HG03159 (cell line): ENCODE data around the gene FLNA.

Experiments
- ATAC-seq: cut with Tn5 transposase; IDR thresholded peaks from one replicate; pipeline ENCODE4 v1.9.1; 2021; ENCODE audit warnings: mild to moderate bottlenecking, moderate library complexity; ENCODE audit not compliant: unreplicated experiment

The FLNA gene

DNA sequence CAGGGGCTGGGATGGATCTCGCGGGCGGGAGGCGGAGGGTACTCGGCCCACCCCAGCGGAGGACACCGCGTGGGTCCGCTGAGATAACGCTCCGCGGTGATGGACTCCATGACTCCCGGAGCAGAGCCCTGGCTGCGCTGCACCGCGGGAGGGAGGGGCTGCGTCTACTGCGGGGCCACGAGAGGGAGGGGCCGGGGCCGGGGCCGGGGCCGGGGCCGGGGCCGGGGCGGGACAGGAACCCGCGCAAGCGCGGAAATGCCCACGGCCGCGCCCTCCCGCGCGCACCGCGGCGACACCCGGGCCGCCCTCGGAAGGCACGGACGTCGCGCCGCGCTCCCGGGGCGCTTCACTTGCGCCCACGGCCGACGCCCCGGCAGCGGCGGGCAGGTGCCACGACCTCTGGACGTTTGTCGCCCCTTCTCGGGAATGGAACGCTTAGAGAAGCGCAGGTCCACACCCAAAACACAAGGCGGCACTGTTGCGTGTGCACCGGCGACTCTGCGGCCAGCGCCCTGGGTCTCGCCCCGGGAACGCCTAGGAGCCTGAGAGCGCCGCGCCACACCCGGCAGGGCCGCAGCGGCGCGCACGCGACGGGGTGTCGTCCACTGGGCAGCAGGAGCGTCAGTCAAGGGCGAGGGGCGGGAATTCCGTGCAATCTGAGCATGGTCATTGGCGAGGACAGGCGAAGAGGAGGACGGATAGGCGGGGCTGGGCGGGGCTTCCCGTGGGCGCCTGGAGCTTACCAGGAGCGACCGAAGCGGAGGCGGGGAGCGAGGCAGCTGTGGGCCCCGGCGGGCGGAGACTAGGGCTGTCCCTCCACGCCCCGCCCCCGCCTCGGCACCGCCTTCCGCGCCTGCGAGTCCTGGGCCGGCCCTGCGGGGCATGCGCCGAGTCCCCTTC is 32.8 kb downstream of the FLNA start:
- peak; percentile 69 for ATAC-seq

DNA sequence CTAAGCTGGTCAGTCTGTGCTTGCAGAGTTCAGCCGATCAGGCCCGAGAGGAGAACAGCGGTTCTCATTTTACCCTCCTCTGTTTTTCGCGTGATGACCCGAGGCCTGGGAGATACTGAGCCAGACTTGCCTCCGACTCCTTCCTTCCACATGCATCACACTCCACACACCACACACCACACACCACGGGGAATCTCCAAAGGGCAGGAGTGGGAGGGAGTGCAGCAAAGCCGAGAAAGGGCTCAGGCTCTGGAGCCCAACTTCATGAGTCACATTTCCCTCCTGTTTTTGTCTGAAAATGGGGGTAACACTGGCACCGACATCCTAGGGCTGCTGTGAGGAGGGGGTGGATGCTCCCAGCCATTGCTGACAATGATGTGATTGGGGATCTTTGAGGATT is 39.9 kb downstream of the FLNA start:
- ATAC-seq = no peak

DNA sequence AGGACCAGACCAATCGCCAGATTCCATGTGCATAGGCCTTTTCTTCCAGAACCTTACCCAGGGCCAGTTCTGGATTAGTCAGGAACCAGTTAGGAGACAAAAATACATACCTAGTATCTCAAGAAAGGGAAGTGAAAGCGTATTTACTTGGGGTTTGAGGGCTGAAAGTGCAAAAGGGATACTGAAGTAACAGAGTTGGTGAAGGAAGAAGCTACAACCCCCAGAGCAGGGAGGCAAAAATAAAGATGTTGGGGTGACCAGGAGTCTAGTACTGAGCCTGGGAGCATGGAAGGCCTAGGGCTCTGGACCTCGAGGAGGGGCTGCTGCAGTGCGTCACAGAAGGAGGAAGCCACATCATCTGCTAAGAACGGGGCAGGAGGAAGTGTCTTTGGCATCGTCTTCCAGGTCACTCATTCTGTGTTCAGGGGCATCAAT is 40.6 kb downstream of the FLNA start:
- ATAC-seq = peak; percentile 67

GRCh38 chrX:154333116-154333515 is 41.3 kb downstream of the FLNA start:
- ATAC-seq = no peak

DNA sequence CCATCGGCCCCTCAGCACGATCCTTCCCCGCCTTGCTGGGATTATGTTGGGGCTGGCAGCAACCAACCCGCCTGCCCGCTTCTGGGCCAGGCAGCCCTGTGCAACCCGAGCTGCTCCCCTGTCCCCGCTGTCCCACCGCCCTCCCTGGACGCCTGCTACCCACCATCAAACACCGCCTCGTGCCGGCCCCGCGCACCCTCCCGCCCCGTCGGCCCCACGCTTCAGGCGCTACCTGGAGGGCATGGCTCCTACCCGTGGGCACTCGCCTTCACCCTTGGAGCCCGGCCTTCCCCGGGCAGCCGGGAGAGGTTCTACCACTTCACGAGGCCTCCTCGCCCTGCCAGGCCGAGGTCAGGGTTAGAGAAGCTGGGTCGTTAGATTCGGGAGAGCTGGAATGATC is 41.9 kb downstream of the FLNA start:
- no peak for ATAC-seq

- ATAC-seq = no peak
Observed at GRCh38 chrX:154329294-154329693, 45.1 kb downstream of the FLNA start.

- no peak for ATAC-seq
Observed at GRCh38 chrX:154328646-154329045, 45.8 kb downstream of the FLNA start.

DNA sequence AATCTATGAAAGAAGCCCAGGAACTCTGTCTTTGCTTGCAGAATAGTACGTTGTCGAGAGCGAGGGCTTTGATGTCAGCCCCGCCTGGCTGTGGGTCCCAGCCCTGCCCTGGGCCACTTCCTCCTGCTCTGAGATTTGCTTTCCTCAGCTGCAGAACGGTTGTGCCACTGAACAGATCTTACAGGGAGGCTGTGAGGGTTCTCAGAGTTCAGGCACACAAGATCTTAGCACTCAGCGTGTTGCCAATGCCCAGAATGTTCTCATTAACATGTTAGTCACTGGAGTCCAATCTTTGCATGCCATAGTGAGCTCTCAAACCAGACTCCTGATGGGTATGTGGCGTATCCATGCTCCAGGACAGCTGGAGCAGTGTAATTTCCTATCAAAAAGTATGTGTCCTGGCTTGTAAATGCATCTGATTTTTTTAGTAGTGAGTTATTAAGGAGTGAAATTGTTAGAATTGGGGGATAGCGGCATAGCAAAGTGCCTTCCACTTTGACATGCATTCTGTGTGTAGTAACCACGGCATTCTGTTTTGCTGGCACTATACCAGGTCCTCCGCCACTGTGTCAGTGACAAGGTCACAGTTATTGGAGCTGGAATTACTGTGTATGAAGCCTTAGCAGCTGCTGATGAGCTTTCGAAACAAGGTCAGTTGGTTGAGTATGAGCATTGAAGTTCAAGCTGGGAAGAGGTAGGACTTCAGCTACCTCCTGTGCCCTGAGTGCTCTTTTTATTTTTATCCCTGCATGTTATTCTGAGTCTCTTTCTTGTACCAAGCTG is 47.2 kb downstream of the FLNA start:
- ATAC-seq = no peak

- no peak for ATAC-seq
Observed at GRCh38 chrX:154325541-154325940, 48.9 kb downstream of the FLNA start.

DNA sequence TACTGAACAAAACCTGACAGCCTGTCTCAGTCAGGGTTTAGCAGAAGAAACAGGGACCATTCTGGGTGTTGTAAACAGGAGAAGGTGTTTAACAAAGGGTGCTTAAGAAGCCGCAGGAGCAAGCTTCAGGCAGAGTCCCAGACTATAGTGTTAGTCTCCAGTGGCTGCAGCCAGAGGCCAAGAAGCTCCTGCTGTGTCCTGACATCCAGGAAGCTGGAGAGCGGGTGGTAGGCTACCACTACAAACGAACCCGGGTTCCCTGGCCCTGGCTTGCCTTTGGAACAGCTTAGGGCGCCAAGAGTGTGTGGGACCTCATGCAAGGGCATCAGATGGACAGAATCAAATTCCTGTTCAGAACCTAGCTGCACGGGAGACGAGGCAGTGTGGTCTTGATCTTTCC is 50.9 kb downstream of the FLNA start:
- no peak for ATAC-seq

DNA sequence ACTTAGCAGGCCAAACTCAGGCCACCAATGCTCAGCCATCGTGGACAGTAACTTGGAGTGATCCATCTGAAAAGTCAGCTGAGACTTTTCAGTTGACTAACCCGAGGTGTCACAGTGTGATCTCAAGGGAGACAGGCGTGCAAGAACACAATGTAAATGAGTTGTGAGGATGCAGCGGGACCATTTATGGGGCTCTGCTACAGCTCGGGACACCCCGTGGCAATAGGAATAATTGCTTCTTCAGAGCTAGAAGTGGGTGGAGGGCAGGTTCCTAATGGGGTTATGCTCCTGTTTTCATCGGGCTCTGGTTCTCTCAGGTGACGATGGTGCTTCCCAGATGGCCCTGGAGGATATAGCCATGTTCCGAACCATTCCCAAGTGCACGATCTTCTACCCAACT is 51.5 kb downstream of the FLNA start:
- no peak for ATAC-seq

DNA sequence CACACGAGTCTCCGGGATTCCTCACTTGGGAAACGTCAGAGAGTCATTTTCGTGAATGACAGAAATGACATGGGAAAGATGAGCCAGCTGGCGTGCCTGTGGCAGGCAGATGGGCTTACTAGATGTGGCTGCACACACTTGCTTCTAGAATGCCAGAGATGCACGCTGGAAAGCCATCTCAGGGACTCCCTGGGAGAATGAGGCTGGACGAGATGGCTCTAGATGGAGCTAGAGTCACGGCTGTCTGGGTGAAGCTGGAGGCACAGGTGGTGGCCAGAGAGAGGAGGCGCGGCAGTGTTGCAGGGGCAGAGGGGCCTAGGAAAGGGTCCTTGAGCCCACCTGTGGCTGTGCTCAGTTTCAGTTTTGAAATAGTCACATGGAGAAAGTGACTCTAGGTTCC is 52.8 kb downstream of the FLNA start:
- no peak for ATAC-seq

DNA sequence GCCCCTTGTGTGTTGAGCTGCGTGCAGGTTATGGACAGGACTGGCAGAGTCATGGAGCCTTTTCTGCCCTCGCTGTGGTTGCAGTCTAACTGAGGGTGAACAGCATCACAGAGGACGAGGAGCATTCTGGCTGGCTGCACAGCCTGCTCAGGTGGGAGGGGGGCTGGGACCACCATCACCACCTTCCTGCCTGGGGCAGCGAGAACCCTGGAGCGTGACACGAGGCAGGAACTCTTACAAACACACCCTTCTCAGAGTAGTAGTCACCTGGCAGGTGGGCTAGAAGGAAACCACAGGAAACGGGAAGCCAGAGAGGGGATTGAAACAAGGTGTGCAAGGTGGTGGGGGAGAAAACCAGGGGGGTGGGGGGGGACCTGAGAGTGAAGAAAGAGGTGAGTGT is 53.3 kb downstream of the FLNA start:
- no peak for ATAC-seq

- no peak for ATAC-seq
Observed at GRCh38 chrX:154320406-154320805, 54.0 kb downstream of the FLNA start.

DNA sequence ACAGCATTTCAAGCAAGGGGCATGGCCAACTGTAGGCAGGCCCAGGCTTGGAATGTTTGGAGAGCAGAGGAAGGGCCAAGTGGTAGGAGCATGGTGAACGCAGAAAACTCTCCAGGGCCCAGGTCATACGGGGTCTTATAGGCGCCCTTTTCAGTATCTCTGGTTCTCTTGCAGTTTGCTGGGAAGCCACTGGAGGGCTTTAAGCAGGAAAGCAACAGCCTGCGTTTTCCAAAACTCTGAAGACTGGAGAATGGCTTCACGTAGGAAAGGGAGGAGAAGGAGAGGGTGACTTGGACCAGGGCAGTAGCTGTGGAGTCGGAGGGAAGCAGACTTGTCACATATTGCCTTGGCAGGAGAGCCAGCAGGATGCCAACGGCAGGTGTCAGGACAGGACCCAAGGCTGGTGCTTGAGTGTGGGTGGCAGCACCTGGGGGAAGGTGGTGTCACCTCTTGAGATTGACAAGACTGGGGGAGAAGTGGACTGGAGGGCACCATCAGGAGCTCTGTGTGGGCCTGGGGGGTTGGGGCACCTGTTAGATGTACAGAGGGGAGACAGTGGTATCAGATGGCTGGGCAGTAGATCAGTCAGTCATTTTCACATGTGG is 56.9 kb downstream of the FLNA start:
- no peak for ATAC-seq

DNA sequence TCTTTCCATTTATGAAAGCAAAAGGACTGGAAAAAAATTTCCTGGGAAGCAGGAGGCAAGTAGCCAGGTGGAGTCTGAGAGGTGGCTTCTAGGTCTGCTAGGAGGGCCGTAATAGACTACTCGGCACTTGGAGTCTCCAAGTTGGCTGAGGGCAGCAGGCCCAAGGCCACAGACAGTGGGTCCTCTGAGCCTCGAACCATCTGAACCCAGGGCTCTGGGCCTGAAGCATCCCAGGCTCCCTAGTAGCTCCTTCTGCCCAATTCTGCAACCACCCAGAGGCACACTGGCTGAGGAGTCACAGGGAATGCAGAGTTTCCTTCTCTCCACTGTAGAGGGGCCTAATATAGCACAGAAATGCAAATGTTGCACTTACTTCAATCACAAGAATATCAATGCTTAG is 59.0 kb downstream of the FLNA start:
- no peak for ATAC-seq

GRCh38 chrX:154313147-154313546 is 61.3 kb downstream of the FLNA start:
- no peak for ATAC-seq

DNA sequence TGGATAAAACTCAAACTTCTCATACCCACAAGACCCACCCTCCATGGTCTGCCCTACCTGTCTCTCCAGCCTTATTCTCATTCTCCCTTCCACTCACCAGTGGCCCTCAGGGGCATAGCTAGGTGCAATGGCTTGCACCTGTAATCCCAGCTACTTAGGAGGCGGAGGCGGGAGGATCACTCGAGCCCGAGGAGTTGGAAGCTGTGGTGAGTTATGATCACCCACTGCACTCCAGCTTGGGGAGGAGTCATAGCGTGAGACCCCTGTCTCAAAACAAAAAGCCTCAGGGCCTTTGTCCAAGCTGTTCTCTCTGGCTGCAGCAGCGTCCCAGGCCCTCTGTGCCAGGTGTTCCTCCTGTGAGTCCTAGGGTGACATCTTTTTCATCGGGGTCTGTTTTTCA is 62.3 kb downstream of the FLNA start:
- ATAC-seq = no peak

- no peak for ATAC-seq
Observed at GRCh38 chrX:154310616-154311536, 63.6 kb downstream of the FLNA start.

- no peak for ATAC-seq
Observed at GRCh38 chrX:154309041-154309775, 65.2 kb downstream of the FLNA start.
